SK-N-SH treated with all-trans-retinoic acid at 6 μM for 48 hours (cell line): Measurements from ENCODE around the gene SDR42E1.

Experiments
- BACH2 ChIP-seq: fragments of 250-450 bp; sonication (Bioruptor Pico); IDR thresholded peaks from 2 replicates; pipeline ENCODE4 v1.9.0; 2021; ENCODE audit warnings: mild to moderate bottlenecking, borderline replicate concordance
- ESRRG ChIP-seq: fragments of 250-450 bp; sonication (Bioruptor Pico); IDR thresholded peaks from 2 replicates; pipeline ENCODE4 v1.6.1; 2021; ENCODE audit warnings: mild to moderate bottlenecking
- GLIS3 ChIP-seq: fragments of 250-450 bp; sonication (Bioruptor Pico); IDR thresholded peaks from 2 replicates; pipeline ENCODE4 v1.5.0; 2020; ENCODE audit warnings: mild to moderate bottlenecking, moderate library complexity
- ISL1 ChIP-seq: fragments of 250-450 bp; sonication (Bioruptor Pico); IDR thresholded peaks from 2 replicates; pipeline ENCODE4 v2.1.2; 2022; ENCODE audit warnings: mild to moderate bottlenecking, moderate library complexity
- PATZ1 ChIP-seq: fragments of 250-450 bp; sonication (Bioruptor Pico); IDR thresholded peaks from 2 replicates; pipeline ENCODE4 v1.8.0; 2020; ENCODE audit warnings: mild to moderate bottlenecking, moderate library complexity, borderline replicate concordance
- TCF4 ChIP-seq: fragments of 250-450 bp; sonication (Bioruptor Pico); IDR thresholded peaks from 2 replicates; pipeline ENCODE4 v1.8.0; 2021; ENCODE audit warnings: mild to moderate bottlenecking, moderate library complexity, borderline replicate concordance
- ZC3H10 ChIP-seq: fragments of 250-450 bp; sonication (Bioruptor Pico); IDR thresholded peaks from 2 replicates; pipeline ENCODE4 v1.5.1; 2021; ENCODE audit warnings: mild to moderate bottlenecking, moderate library complexity
- ZFP3 ChIP-seq: fragments of 250-450 bp; sonication (Bioruptor Pico); IDR thresholded peaks from 2 replicates; pipeline ENCODE4 v1.5.0; 2020; ENCODE audit warnings: mild to moderate bottlenecking, moderate library complexity
- ZNF565 ChIP-seq: fragments of 450-650 bp; formaldehyde crosslinking; conservative IDR thresholded peaks from 2 replicates; pipeline ENCODE4 v1.5.0; 2020; ENCODE audit warnings: low read depth, mild to moderate bottlenecking, moderate library complexity
- ZNF70 ChIP-seq: fragments of 450-650 bp; formaldehyde crosslinking; IDR thresholded peaks from 2 replicates; pipeline ENCODE4 v1.5.0; 2020; ENCODE audit warnings: mild to moderate bottlenecking, moderate library complexity
- TF ChIP-seq, protein P1 (sequence below): fragments of 250-450 bp; sonication (Bioruptor Pico); IDR thresholded peaks from 2 replicates; pipeline ENCODE4 v1.5.1; 2020; ENCODE audit warnings: low read depth, mild to moderate bottlenecking, moderate library complexity
- TF ChIP-seq, protein P2 (sequence below): fragments of 250-450 bp; sonication (Bioruptor Pico); IDR thresholded peaks from 2 replicates; pipeline ENCODE4 v1.5.0; 2020; ENCODE audit warnings: mild to moderate bottlenecking, moderate library complexity
- TF ChIP-seq, protein P3 (sequence below): fragments of 250-450 bp; sonication (Bioruptor Pico); IDR thresholded peaks from 2 replicates; pipeline ENCODE4 v1.5.1; 2021; ENCODE audit warnings: mild to moderate bottlenecking, moderate library complexity

DNA sequence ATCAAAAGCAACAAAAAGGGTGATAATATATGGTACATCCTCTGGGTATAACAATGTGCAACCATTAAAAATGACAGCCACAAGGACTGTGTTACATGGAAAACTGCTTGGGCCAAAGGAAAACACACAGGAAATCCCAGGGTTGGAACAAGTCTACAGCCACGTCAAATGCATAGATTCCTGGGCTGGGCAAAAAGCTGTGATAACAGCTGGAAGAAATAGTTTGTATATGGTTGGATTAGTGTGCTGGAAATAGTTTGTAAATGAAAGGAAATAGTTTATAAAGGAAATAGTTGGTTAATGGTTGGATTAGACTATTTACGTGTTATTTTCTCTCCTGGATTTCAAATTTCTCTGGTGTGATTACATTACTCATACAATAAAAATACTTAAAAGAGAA is 26.4 kb upstream of the SDR42E1 start:
- TF ChIP-seq GLIS3 (CRISPR knock-in tag) (no peak), ZFP3 (no peak), ESRRG (CRISPR knock-in tag) (no peak), TCF4 (CRISPR knock-in tag) (no peak), PATZ1 (CRISPR knock-in tag) (no peak), ISL1 (CRISPR knock-in tag) (no peak), ZC3H10 (CRISPR knock-in tag) (no peak), ZNF565 (CRISPR knock-in tag) (no peak), ZNF70 (CRISPR knock-in tag) (no peak), BACH2 (no peak)
- TF ChIP-seq, protein P1, sequence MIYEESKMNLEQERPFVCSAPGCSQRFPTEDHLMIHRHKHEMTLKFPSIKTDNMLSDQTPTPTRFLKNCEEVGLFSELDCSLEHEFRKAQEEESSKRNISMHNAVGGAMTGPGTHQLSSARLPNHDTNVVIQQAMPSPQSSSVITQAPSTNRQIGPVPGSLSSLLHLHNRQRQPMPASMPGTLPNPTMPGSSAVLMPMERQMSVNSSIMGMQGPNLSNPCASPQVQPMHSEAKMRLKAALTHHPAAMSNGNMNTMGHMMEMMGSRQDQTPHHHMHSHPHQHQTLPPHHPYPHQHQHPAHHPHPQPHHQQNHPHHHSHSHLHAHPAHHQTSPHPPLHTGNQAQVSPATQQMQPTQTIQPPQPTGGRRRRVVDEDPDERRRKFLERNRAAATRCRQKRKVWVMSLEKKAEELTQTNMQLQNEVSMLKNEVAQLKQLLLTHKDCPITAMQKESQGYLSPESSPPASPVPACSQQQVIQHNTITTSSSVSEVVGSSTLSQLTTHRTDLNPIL (CRISPR knock-in tag), result no peak
- TF ChIP-seq, protein P2, sequence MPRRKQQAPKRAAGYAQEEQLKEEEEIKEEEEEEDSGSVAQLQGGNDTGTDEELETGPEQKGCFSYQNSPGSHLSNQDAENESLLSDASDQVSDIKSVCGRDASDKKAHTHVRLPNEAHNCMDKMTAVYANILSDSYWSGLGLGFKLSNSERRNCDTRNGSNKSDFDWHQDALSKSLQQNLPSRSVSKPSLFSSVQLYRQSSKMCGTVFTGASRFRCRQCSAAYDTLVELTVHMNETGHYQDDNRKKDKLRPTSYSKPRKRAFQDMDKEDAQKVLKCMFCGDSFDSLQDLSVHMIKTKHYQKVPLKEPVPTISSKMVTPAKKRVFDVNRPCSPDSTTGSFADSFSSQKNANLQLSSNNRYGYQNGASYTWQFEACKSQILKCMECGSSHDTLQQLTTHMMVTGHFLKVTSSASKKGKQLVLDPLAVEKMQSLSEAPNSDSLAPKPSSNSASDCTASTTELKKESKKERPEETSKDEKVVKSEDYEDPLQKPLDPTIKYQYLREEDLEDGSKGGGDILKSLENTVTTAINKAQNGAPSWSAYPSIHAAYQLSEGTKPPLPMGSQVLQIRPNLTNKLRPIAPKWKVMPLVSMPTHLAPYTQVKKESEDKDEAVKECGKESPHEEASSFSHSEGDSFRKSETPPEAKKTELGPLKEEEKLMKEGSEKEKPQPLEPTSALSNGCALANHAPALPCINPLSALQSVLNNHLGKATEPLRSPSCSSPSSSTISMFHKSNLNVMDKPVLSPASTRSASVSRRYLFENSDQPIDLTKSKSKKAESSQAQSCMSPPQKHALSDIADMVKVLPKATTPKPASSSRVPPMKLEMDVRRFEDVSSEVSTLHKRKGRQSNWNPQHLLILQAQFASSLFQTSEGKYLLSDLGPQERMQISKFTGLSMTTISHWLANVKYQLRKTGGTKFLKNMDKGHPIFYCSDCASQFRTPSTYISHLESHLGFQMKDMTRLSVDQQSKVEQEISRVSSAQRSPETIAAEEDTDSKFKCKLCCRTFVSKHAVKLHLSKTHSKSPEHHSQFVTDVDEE, result no peak
- TF ChIP-seq, protein P3, sequence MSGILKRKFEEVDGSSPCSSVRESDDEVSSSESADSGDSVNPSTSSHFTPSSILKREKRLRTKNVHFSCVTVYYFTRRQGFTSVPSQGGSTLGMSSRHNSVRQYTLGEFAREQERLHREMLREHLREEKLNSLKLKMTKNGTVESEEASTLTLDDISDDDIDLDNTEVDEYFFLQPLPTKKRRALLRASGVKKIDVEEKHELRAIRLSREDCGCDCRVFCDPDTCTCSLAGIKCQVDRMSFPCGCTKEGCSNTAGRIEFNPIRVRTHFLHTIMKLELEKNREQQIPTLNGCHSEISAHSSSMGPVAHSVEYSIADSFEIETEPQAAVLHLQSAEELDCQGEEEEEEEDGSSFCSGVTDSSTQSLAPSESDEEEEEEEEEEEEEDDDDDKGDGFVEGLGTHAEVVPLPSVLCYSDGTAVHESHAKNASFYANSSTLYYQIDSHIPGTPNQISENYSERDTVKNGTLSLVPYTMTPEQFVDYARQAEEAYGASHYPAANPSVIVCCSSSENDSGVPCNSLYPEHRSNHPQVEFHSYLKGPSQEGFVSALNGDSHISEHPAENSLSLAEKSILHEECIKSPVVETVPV (CRISPR knock-in tag), result no peak
